Caco-2 (cell line): ENCODE data around the gene TMEM242. TPM values are rescaled to one million over a fixed set of nuclear protein-coding genes. Genes with fewer than 3 reads are reported as not detected.

Experiments used
- BruUV-seq: library from RNA; stranded (reverse); fragments of 400-500 nt; replicated peaks from 2 replicates; lab custom pipeline; 2021; lab: Mats Ljungman, UMichigan
- CTCF ChIA-PET: fragments of 300-600 bp; sonication (Branson Sonifier 250); formaldehyde crosslinking; loops from one replicate; lab custom pipeline; 2022; ENCODE audit warnings: antibody characterized with exemption; lab: Charles Lee
- POLR2A ChIA-PET: fragments of 300-600 bp; sonication (Branson Sonifier 250); formaldehyde crosslinking; loops from one replicate; lab custom pipeline; 2022; ENCODE audit warnings: antibody characterized with exemption; lab: Charles Lee
- DNase-seq, 2 experiments: peaks; one replicate each; pipeline versions ENCODE4 v3.0.0 to v3.0.0-alpha.2; 2020 to 2022
- H3K27me3 ChIP-seq: replicated peaks from 2 replicates; pipeline ENCODE4 v1.6.0; 2011; ENCODE audit warnings: low read length; ENCODE audit not compliant: control insufficient read depth, insufficient read depth
- H3K36me3 ChIP-seq: 2 replicates; pipeline ENCODE4 v1.5.1; 2011; ENCODE audit warnings: low read length; ENCODE audit not compliant: control insufficient read depth, insufficient read depth
- H3K4me1 ChIP-seq: fragments of 250-450 bp; sonication (Bioruptor Pico); 2 replicates; pipeline ENCODE4 v1.5.1; 2020; ENCODE audit warnings: mild to moderate bottlenecking
- H3K4me3 ChIP-seq: 2 replicates; pipeline ENCODE4 v1.5.1; 2011; ENCODE audit warnings: low read depth, mild to moderate bottlenecking, control low read depth, low read length
- H3K9me3 ChIP-seq: fragments of 250-450 bp; sonication (Bioruptor Pico); 2 replicates; pipeline ENCODE4 v1.5.1; 2020; ENCODE audit warnings: mild to moderate bottlenecking, moderate library complexity
- H3K27ac Mint-ChIP-seq: one replicate; pipeline ENCODE4 v1.8.0; 2022; ENCODE audit warnings: mixed read lengths; ENCODE audit not compliant: unreplicated experiment
- H3K27me3 Mint-ChIP-seq: one replicate; pipeline ENCODE4 v1.8.0; 2022; ENCODE audit warnings: mixed read lengths; ENCODE audit not compliant: insufficient read depth, unreplicated experiment
- H3K36me3 Mint-ChIP-seq: one replicate; pipeline ENCODE4 v1.8.0; 2022; ENCODE audit warnings: mild to moderate bottlenecking, mixed read lengths; ENCODE audit not compliant: insufficient read depth, unreplicated experiment
- H3K4me1 Mint-ChIP-seq: one replicate; pipeline ENCODE4 v1.8.0; 2022; ENCODE audit warnings: low read depth, mixed read lengths; ENCODE audit not compliant: unreplicated experiment
- H3K4me3 Mint-ChIP-seq: one replicate; pipeline ENCODE4 v1.8.0; 2022; ENCODE audit warnings: mild to moderate bottlenecking, moderate library complexity, mixed read lengths; ENCODE audit not compliant: unreplicated experiment
- H3K9me3 Mint-ChIP-seq: one replicate; pipeline ENCODE4 v1.8.0; 2022; ENCODE audit warnings: mixed read lengths; ENCODE audit not compliant: unreplicated experiment
- CTCF ChIP-seq, 2 experiments: fragments of 200-600 bp in 1 of 2; IDR thresholded peaks; 1 replicate in 1 of 2; 2 replicates in 1 of 2; pipeline versions ENCODE4 v1.5.1 to v1.8.0; 2011 to 2022; ENCODE audit warnings: antibody characterized with exemption in 1 of 2, control low read depth in 1 of 2, inconsistent platforms in 1 of 2, low read depth in 1 of 2, low read length in 1 of 2, mild to moderate bottlenecking in 1 of 2, moderate library complexity in 1 of 2; ENCODE audit not compliant: insufficient read depth in 1 of 2, severe bottlenecking in 1 of 2, unreplicated experiment in 1 of 2
- intact Hi-C: fragments of 100-400 bp; cut with micrococcal nuclease; formaldehyde crosslinking; loops from one replicate; pipeline ENCODE4 v1.10.0; 2022; ENCODE audit not compliant: unreplicated experiment
- total RNA-seq: library from RNA; stranded (reverse); gene quantifications from 2 replicates; pipeline ENCODE4 v1.2.3, GENCODE V29; 2022

Gene TMEM242
- total RNA-seq, 1 experiment from 2014 or later, result 12.1 TPM

GRCh38 chr6:157242791-157243190, 80.5 kb downstream of the TMEM242 start:
- ChIA-PET CTCF (no interaction called here), POLR2A (no interaction called here)
- no peak overlapping the region for H3K4me3 ChIP-seq
- Mint-ChIP-seq H3K36me3 (no peaks in the 10 kb centered on the region), H3K9me3 (no peaks in the 10 kb centered on the region), H3K4me1 (no peaks in the 10 kb centered on the region), H3K27ac (no peak overlapping the region), H3K4me3 (no peak overlapping the region), H3K27me3 (no peaks in the 10 kb centered on the region)
- no peak for TF ChIP-seq CTCF (IDR thresholded peaks at IDR 0.05; ENCODE audit: insufficient read depth in 1 of 2, low read depth in 1 of 2, low read length in 1 of 2, severe bottlenecking in 1 of 2, unreplicated experiment in 1 of 2)
- no peaks in the 10 kb centered on the region for H3K4me1 ChIP-seq
- DNase-seq, result no peak
- intact Hi-C loops, result no loop called here
- no TSS peak for BruUV-seq
- H3K9me3 ChIP-seq, result no peaks in the 10 kb centered on the region
- H3K36me3 ChIP-seq, result no peaks in the 10 kb centered on the region
- no peaks in the 10 kb centered on the region for H3K27me3 ChIP-seq

- no peaks in the 10 kb centered on the region for H3K9me3 ChIP-seq
- no peak overlapping the region for H3K4me3 ChIP-seq
- Mint-ChIP-seq H3K27me3 (no peaks in the 10 kb centered on the region), H3K4me3 (peak overlapping the region; percentile 39), H3K4me1 (no peaks in the 10 kb centered on the region), H3K27ac (peak overlapping the region; percentile 77), H3K36me3 (no peaks in the 10 kb centered on the region), H3K9me3 (no peaks in the 10 kb centered on the region)
- BruUV-seq, result no TSS peak
- H3K4me1 ChIP-seq, result no peaks in the 10 kb centered on the region
- no peak for TF ChIP-seq CTCF (IDR thresholded peaks at IDR 0.05; ENCODE audit: insufficient read depth in 1 of 2, low read depth in 1 of 2, low read length in 1 of 2, severe bottlenecking in 1 of 2, unreplicated experiment in 1 of 2)
- no peak for DNase-seq
- CTCF ChIA-PET, result no interaction called here
- intact Hi-C loops, result no loop called here
- H3K36me3 ChIP-seq, result no peaks in the 10 kb centered on the region
- POLR2A ChIA-PET, result no interaction called here
- no peaks in the 10 kb centered on the region for H3K27me3 ChIP-seq
Observed at GRCh38 chr6:157240960-157241311, 82.4 kb downstream of the TMEM242 start.

GRCh38 chr6:157240059-157240959, 83.0 kb downstream of the TMEM242 start:
- peak; percentile 32 to 55 for DNase-seq
- Mint-ChIP-seq H3K9me3 (no peaks in the 10 kb centered on the region), H3K4me3 (peak overlapping the region; percentile 39), H3K4me1 (no peaks in the 10 kb centered on the region), H3K27ac (peak overlapping the region; percentile 77), H3K36me3 (no peaks in the 10 kb centered on the region), H3K27me3 (no peaks in the 10 kb centered on the region)
- CTCF ChIA-PET, result no interaction called here
- TF ChIP-seq CTCF (IDR thresholded peaks at IDR 0.05; ENCODE audit: insufficient read depth in 1 of 2, low read depth in 1 of 2, low read length in 1 of 2, severe bottlenecking in 1 of 2, unreplicated experiment in 1 of 2), result no peak
- no TSS peak for BruUV-seq
- H3K36me3 ChIP-seq, result no peaks in the 10 kb centered on the region
- H3K9me3 ChIP-seq, result no peaks in the 10 kb centered on the region
- intact Hi-C loops, result no loop called here
- 0 out of 2 replicates have a peak overlapping the region, but pooled peaks have one; percentile 9 for H3K4me3 ChIP-seq
- no peaks in the 10 kb centered on the region for H3K4me1 ChIP-seq
- no peaks in the 10 kb centered on the region for H3K27me3 ChIP-seq
- POLR2A ChIA-PET, result no interaction called here
